GM21529 (cell line): ENCODE data around the gene CACNB4.
"Not testable (repeated sequence)": the region's sequence is repeated elsewhere in the genome, so short reads cannot be mapped to it uniquely, and the experiment has no call there.

ENCODE experiments used
- ATAC-seq: cut with Tn5 transposase; IDR thresholded peaks from one replicate; pipeline ENCODE4 v1.9.1; 2021; ENCODE audit not compliant: unreplicated experiment

Gene CACNB4

DNA sequence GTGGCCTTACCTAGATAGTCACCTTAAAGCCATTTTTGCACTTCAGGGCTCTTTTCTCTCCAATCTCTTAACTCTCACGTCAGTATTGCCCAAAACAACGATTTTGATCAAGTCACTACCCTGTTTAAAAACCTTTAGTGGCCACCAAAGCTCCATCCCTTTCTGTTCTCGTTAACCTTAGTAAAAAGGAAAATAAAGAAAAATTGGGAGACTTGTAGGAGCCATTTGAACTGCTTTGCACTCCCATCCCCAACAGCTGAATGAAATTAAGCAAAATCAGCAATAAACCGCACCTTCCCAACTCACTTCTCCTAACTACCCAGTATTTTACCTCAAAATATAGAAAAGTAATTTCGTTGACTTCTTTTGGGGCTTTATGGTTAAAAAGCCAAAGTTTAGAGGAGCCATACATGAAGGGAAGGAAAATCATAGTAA lies 269.9 kb downstream of the CACNB4 start:
- no peak for ATAC-seq

DNA sequence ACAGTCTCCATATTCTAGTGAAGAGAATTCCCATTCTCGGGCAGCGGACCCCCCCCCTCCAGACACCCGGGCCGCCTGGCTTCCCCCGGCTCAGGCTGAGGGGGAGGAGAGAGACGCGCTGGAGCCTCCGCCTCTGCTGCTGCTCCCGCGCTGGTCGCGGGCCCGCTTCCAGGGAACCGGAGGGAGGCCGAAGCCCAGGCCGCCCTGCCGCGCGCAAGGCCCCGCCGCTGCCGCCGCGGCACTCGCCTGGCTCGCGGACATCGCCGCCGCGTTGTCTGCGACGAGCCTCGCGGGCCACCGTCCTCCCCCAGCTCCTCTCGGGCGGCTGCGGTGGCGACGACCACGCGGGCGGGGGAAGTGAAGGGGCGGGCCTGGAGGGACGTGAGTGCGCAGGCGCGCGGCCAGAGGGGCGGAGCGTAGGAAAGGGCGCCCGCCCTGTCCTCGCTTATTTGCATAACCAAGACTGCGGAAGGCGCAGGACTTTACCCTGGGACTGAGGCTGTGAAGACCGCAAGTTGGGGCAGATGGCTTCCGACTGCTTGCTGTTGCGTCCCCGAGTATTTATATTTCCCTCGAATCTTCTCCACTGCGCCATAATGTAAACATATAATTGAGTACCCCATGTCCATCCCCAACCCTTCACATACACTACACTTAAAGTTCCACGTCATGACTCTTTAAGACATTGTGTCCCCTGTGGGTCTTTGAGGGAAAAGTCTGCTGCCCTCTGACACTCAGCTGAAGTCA lies 270.5 kb downstream of the CACNB4 start, which contains the start of gene ARL5A:
ARL5A (minus strand) TSS at position 279 of the 747 bp plus-strand sequence; CDS start at position 34, 245 bp downstream.
- ATAC-seq: peak; percentile 95

DNA sequence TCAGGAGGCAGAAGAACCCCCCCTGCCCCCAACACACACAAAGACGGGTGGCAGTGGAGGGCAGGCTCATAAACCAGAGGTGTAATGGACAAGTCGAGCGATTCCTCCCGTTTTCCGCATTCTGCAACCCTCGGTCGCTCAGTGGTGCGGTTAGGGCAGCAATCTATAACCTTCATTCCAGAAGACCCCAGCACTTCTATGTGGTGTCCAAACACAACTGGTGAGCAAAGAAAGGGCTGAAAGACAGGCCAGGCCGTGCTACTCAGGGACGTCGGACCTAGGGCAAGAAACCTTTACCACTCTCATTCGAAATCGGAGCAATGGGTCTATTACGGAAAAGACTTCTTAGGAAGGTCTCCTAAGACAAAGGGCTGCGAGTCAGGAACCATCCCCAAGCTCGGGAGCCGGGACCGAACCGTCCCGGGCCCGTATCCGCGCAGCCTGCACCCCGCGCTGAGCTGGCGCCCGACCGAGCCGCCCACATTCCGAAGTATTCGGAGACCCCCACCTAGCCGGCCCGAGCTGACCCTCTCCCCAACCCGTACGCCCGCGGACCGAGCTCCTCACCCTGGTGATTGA lies 271.2 kb downstream of the CACNB4 start:
- ATAC-seq: peak; percentile 25

DNA sequence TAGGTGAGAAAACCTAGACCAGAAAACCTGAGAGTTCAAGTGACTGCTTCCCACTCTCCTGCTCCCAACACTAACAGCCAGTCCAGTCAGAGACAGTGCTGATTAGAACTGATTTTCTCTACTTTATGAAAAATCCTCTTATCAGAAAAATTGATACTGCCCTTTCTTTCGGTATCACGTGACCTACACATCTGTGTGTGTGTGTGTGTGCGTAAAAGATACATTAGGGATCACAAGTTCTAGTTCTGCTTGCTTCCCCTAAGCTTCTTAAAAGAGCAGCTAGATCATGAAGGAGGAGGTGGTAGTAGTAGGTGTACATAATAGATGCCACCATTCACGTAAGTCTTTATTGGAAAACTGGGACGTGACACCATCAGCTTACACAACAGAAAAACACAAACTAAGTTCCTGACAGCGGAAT lies 272.1 kb downstream of the CACNB4 start:
- ATAC-seq: no peak

DNA sequence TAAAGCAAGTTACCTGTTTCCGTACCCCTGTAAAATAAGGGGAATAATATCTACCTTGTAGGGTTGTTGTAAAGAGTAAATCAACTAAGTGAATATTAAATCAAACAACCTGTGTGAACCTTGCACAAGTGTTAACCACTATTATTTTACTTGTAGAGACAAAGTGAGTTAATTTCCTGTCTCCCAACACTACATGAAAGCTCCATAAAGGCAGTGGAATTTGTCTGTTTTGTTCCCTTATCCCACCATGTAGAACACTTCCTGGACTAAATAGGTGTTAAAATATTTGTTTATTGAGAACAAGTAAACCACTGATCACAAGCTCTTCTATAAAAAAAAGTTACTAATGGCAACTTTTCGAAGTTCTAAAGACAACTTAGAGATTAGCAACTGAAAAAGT lies 274.0 kb downstream of the CACNB4 start:
- ATAC-seq: no peak

DNA sequence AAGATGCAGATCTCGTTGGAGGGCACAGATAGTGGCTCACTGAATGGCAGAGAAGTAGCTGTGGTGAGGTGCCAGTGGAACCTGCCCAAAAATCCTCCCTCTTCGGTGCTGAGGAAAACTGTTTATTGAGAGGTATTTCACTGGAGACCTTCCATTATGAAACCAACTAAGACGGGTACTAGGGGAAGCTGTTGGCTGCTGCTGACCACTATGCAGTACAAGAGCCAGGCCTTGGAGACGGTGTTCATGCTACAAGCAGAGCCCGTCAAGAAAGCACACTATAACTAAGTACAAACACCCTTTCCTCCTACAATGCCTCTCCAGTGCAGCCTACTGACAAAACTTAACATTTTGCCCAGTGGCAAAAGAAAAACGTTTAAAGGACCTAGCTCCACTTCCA lies 275.2 kb downstream of the CACNB4 start:
- ATAC-seq: no peak

DNA sequence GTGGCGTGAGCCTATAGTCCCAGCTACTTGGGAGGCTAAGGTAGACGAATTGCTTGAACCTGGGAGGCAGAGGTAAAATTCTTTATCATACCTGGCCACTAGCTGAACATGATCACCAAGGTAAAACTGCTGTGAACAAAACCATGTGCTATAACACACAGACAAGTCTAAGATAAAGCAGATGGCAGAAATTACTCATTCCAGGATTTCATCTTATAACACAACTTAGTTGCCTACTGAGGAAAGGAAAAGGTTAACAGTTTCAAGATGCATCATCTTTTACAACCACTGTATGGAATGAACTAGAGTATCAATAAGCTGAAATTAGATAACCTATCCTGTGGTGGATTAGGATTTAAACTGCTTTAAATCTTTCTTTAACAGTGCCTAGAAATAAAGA lies 278.9 kb downstream of the CACNB4 start:
- ATAC-seq: peak; percentile 69

DNA sequence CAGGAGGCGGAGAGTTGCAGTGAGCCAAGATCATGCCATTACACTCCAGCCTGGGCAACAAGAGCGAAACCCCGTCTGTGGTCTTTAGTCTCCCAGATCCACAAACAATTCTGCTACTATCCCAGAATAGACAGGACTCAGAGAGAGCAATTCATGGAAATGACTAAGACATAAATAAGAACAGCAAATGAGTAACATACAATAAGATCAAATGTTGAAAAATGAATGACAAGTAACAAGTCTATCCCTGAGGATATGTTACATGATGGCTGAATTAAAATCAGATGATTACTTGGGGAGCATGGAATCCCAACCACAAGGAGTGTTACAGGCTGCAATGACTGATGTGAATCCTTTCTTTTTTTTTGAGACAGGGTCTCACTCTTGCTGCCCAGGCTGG lies 280.9 kb downstream of the CACNB4 start:
- no peak for ATAC-seq

DNA sequence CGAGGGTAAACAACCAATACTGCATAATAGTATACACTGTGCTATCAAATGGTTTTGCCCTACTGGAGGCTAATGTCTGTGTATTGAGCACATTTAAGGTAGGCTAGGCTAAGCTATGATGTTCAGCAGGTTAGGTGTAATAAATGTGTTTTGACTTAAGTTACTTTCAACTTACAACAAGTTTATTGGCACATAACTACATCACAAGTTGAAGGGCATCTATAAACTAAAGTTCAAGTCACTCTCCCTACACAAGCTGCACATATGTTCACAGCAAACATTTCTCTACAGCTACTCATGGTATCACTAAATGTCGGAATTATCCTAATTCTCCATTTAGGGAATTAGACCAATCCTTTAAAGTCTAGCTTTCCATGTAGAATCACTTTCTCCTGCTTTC lies 282.0 kb downstream of the CACNB4 start:
- ATAC-seq: no peak

DNA sequence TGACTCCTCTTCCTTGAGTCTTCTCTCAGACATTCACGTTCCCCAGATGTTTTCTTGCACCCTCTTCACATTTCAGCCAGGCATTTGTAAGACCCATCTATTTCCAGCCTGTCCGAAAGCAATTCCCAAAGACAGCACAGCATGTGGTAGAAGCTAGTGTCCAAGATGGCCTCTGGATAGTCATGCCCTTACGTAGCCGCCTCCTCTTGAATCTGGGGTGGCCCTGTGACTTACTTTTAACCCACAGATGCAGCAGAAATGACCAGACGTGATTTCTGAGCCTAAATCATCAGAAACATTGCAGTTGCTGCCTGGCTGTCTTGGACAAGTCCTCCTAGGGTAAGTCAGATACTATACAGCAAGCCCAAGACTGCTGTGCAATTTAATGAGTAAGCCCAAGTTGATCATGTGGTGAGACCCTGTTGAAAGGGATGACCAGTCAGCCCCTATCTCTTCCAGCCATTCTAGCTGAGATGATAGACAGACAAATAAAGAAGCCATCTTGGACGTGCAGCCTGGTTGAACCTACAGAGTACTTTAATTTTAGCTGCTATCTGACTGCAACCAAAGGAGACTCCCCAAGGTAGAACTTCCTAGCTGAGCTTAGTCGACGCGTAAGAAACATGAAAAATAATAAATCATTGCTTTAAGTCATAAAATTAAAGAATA lies 282.9 kb downstream of the CACNB4 start:
- ATAC-seq: no peak

DNA sequence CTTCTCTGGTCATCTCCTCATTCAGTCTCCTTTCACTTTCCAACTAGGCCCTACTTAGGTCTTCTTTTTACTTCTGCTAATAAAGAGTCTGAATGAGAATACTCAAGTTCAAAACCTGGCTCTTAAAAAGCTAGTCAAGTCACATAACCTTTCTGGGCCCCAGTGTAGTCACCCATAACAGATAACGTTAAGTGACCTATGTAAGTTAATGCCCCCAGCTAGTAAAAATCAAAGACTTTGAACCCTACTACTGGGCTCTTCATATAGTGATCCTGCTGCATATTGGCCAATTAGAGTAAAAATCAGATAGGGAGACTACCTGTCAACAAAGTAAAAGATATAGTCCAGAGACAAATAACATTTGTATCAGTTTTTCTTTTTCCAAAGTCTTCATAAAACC lies 288.4 kb downstream of the CACNB4 start:
- ATAC-seq: no peak

DNA sequence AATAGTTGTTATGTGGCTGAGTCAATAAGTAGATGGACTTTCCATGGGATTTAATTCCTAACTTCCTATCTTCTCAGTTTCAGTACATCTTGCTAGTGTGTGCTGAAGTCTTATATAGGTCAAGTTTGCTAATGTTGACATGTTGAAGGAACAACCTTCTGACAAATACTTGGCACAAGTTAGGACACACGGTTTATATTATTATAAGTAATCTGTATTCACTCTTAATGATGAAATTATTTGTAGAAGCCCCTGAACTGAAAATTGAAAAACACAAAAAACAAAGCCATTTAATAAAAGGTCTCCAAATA lies 289.8 kb downstream of the CACNB4 start:
- ATAC-seq: no peak

DNA sequence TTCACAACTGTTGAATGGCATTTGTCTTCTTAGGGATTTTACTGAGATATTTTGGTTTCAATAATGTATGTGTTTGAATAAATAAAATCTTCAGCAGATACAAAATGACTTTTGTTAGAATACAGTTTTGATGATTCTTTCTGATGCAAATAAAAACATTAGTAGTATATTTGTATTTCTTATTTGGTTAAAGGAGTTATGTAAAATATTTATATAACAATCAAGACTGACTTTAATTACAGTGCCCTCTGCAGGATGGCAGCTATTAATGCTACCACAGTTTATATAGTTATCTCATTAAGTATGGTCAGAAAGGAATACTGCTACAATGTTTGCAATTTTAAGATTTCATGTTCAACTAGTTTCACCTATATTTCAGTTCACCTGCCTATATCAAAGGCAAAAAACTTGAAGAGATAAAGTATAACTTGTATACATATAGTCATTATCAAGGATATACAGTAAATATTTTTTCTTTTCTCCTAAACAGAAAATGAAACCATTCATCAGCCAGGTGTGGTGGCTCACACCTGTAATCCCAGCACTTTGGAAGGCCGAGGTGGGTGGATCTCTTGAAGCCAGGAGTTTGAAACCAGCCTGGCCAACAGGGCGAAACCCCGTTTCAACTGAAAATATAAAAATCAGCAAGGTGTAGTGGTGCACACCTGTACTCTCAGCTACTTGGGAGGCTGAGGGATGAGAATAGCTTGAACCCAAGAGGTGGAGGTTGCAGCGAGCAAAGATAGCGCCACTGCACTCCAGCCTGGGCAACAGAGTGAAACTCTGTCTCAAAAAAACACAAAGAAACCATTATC lies 290.4 kb downstream of the CACNB4 start:
- no peak for ATAC-seq

DNA sequence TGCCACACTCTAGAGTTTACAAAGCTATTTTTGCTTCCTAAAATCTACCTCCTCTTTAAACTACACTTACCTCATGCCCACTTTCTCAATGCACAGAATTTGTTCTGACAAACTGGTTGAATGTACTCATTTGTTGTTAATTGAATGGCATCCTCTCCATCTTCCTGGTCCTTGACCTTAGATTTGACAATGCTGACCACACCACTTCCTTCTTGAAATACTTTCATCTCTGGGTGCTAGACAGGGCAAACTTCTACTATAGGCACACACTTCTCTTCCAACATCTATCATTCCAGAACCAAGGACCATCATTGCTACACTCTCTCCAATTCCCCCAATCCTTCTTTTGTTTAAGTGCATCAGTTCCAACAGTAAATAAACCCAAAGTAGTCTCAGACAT lies 292.9 kb downstream of the CACNB4 start:
- ATAC-seq: no peak

DNA sequence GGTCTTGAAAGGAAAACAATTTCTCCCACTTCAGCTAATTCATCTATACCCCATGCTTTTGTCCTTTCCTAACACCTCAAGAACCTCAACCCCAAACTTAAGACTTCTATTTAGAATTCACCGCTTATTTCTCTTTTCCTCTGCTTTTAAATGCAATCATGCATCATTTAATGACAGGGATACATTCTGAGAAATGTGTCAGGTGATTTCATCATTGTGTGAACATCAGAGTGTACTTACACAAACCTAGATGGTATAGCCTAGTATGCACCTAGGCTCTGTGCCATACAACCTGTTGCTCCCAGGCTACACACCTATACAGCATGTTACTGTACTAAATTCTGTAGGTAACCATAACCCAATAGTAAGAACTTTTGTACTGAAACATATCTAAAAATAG lies 293.5 kb downstream of the CACNB4 start:
- ATAC-seq: no peak

DNA sequence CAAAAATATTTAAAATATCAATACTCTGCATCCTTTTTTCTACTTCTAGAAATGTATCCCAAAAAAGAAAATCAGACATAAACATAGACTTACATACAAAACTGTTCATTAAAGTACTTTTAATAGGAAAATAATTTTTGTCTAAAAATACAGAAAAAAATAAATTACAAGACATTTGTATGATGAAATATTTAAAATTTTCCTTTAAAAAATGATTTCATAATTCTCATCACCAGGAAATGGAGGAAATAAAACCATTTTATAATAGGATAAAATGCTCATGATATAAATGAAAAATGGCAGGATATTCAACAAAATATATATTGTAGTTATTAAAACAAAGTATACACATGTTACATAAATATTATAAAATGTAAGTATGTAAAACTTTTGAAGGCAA lies 295.0 kb downstream of the CACNB4 start:
- ATAC-seq: no peak

DNA sequence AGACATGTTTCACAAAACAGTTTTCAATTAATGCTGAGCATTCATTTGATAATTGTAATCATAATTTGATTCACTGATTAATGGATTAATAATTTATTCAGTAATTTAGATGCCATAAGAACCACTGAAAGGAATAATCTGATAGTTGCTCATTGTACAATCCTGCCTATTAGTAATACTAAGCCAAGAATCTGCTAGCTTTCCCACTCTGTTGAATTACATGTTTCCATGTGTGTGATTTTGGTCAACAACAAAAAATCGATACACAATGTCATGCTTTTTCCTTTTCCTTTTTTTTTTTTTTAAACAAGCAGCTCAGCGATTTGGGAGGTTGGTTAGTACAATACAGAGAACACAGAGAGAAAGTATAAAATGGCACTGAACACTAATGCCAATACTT lies 296.5 kb downstream of the CACNB4 start:
- no peak for ATAC-seq

DNA sequence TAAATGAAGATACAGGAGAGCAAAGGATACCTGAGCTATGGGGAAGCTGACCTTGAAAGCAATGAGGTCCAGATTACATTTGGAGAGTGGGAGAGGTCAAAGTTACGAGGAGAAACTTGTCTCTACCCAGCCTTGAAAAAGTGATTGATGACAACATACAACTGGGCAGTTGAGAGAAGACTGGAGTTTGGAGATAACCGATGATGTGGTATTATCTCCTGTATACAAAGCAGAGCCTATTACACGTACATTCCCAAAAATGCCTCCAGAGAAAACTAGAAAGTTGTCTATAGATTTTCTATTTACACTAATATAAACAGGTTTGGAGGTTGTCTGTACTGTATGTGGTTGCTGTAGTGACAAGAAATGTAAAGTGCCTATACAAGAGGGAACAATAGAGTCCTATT lies 299.0 kb downstream of the CACNB4 start:
- ATAC-seq: no peak

DNA sequence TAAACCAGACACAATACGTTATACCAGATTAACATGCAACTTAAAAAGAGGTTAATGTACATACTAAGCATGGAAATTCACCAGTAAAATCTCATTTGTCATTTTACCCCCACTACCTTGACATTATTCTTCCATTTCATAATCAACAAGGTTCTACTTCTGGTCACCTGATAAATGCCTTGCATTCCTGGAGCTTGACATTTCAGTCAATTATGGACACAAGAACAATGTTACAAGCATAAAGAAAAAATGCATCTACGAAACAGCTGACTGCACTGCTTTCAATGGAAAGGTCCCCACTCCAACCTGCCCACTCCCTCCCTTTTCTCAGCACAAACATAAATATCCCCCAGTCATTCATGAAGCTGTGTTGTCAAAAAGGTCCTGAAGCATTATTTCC lies 302.1 kb downstream of the CACNB4 start:
- no peak for ATAC-seq

DNA sequence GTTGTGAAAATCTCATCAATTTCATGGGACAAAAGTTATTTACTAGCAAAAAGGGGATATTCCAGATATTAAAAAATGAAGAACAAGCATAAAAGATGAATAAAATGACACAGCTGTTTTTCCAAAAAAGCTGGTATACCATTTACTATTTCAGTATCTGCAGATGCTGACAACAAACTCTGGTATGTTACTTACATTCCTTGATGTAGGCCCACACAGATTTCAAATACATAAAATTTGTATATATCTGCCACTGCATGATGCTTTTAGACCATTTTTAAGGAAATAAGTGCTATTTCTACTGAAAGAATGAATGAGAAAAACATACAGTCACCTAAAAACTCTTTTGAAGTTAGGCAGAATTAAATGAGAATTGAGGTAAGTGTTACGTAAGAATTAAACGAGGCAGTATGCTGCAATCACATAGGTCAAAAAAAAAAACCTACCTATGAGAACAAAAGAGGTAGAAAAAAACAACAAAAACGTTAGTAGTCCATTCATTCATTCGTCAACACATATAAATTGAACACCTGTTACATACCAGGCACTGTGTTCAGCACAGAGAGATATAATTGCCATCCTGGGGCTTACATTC lies 303.1 kb downstream of the CACNB4 start:
- no peak for ATAC-seq

DNA sequence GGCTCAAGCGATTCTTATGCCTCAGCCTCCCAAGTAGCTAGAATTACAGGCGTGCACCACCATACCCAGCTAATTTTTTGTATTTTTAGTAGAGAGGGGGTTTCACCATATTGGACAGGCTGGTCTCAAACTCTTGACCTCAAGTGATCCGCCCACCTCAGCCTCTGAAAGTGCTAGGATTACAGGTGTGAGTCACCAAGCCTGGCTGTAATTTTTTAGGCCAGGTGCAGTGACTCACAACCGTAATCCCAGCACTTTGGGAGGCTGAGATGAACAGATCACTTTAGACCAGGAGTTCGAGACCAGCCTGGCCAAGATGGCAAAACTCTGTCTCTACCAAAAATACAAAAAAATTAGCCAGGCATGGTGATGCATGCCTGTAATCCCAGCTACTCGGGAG lies 304.4 kb downstream of the CACNB4 start:
- not testable (repeated sequence) for ATAC-seq
